Activated CD4-positive, alpha-beta T cell treated with anti-CD3 and anti-CD28 coated beads, Interleukin-2, Interleukin-6, amounts not matched to agents 100 ng/mL and 50 ng/mL, durations not matched to agents 16 hours and 8 hours (primary cell): ENCODE data around the gene TNFRSF12A.

Experiments used
- DNase-seq: peaks from one replicate; pipeline ENCODE4 v3.0.0-alpha.2; 2020

TNFRSF12A gene

DNA sequence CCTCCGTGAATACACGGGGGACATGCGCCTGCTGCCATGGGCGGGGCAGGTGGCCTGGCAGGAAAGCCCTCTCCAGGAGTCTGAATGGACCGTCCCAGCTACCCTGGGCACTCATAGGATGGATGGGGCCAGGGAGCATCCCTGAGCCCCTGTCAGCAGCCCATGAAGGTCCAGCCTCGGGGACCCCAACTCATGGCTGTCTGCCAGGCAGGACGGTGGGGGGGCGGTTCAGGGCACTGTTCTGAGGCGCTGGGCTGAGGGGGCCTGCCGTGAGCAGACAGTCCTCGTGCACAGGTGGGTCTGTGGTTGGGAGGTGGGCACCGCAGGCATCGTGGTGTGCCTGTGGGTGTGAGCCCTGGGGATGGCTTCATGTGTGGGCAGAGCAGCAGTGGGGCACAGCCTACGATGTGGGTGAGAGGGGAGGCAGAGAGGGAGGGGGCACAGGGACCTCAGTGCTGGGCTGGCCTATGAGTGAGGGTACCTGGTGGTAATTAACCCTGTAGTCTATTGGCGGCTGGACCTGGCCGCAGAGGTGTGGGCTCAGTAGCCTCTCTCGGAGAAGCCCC is 33.5 kb upstream of the TNFRSF12A start:
- DNase-seq = no peak

DNA sequence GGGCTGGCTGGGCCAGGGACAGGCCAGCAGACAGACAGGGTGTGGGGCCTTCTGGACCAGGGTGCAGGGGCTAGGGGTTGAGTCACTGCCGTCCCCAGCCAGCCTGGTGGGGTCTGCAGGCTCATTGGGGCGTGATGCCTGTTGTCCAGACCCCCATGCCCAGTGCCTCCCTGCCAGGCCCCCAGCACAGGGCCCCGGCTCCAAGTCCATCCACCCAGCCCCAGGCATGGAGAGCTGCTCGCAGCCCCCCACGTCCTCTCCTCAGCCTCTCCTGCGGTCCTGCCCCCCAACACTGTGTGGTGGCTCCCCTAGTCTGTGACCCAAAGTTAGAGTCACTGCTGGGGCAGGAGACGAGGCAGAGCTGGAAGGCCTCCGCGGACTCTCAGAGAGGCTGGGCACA is 32.9 kb upstream of the TNFRSF12A start:
- DNase-seq = no peak

DNA sequence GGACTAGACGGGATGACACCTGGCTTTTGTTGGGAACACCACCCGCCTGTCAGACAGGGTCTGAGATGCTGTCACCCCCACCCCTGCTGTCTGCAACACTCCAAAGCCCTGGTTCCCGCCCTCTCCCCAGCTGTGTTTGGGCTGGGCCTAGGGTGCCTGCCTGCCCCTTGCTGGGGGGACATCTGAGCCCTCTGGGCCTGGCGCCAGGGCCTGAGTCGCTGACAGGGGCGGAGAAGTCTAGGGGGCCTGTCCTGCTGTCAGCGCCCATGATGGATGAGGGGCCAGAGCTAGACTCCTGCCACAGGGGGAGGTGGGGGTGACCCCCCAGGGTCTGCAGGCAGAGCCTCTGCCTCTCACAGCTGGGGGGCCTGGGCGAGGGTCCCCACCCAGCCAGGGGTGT is 32.3 kb upstream of the TNFRSF12A start:
- no peak for DNase-seq

DNA sequence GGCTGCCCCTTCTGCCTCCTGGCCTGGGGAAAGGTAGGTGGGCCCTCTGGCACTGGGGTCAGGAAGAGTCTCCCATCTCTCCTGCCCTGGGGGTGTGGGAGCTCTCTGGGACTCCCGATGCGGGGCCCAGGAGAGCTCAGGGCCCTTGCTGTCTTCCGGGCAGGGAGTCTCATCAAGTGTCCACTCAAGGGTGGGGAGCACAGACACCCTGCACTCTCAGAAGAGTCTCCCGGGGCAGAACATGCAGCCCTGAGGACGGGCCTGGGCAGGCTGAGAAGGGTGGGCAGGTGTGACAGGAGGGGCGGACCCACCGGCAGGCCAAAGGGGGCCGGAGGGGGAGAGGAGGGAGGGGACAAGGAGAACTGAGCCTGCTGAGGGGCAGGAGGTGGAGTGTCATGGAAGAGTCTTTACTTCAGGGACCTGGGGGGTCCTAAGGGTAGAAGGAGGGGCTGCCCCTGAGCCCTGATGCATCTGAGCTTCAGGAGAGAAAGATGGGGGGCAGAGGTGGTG is 31.5 kb upstream of the TNFRSF12A start:
- DNase-seq = no peak

DNA sequence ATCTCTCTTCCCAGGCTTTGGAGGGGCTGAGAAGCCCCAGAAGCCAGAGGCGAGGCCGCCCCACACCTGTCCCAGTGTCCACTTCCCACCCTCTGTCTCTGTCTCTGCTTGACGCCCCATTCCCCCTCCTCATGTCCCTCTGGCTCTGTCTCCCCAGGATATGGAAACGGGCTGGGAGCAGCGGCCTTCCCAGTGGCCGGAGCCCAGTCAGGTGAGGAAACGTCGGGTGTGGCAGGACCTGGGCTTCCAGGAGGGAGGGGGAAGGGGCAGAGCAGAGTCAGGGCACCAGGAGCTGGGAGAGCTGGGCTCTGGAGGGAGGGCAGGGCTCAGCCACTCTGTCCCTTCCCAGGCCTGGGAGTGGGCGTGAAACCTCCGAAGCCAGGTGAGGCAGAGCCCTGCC is 29.3 kb upstream of the TNFRSF12A start:
- no peak for DNase-seq

DNA sequence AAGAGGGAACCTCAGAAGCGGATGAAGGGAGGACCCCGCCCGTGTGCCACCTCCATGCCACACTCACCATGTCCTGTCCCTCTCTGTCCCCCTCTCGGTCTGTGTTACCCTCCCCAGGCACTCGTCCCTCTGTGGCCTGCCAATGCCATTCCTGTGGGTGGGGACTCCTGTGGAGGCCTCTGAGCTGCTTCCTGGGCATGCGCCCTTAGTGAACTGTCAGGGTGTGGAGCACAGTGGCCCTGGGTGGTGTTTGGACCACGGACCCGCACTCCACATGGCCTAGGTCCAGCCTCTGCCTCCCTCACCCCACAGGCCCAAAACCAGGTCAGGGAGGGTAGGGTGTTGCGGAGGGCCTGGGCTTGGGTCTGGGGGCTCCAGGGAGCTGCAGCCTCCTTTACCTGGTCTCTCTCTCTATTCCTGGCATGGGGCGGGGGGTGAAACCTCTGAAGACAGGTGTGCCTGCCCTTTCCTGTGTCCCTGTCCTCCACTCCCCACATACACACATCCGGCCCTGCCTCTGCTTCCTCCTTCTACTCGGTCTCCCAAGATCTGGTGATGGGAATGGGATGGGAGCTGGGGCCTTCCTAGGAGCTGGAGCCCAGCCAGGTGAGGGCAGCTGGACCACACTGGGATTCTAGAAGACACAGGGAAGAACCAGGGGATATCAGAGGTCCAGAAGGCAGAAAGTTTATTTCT is 28.5 kb upstream of the TNFRSF12A start:
- DNase-seq = no peak

DNA sequence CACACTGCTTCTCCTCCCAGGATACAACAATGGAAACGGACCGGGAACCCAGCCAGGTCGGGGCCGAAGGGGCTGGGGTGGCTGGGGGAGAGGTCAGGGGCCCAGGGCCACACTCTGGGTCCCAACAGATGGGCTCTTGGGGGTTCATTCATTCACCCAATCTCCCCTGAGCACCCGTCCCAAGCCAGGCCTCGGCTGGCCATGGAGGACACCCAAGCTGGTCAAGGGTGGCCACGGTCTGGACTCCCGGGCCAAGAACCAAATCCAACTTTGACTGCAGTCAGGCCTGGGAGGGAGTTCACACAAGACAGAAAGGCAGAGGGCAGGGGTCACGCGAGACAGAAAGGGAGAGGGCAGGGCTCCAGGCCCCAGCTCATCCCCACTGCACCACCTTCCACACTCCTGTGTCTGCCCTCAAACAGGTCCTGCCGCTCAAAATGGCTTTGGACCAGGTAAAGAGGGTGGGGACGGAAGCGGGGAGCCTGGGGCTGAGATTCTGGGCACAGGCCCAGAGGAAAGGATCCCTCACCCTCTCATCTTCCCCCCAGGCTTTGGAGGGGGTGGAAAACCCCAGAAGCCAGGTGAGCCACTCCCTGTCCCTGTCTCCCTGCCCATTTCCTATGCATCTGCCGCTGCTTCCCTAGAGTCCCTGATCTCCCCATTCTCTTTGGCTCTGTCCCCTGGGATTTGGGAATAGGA is 27.6 kb upstream of the TNFRSF12A start:
- DNase-seq = no peak

DNA sequence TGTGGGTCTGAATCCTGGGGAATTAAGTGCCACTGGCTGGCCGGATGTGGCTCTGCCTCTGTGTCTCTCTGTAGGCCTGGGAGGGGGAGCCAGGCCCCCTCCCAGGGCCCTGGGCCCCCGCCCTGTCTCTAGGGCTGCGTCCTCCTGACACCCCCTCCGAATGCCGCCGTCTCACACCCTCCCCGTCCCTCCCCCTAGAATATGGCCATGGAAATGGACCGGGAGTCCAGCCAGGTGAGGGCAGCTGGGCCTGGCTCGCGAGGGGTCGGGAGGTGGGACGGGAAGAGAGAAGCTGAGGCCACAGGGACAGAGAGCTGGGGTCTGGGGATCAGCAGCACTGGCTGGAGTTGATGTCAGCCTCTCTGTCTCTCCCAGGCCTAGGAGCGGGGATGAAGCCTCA is 23.9 kb upstream of the TNFRSF12A start:
- no peak for DNase-seq

DNA sequence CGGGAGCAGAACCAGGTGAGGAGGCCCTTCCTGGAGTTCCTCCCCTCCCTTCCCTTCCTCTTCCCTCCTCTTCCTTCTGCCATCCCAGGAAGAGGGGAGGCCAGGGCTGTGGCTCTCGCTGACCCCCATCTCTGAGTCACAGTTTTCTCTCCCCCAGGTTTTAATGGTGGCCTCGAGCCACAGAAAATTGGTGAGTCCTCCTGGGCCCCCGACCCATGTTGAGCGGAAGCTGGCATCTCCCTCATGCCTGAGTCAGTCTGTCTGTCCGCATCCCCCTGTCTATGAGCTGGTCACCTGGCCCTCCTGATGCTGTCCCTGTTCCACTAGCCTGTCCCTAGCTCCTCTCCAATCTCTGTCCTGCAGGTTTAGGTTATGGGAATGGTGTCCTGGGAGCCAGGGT is 20.2 kb upstream of the TNFRSF12A start:
- no peak for DNase-seq

DNA sequence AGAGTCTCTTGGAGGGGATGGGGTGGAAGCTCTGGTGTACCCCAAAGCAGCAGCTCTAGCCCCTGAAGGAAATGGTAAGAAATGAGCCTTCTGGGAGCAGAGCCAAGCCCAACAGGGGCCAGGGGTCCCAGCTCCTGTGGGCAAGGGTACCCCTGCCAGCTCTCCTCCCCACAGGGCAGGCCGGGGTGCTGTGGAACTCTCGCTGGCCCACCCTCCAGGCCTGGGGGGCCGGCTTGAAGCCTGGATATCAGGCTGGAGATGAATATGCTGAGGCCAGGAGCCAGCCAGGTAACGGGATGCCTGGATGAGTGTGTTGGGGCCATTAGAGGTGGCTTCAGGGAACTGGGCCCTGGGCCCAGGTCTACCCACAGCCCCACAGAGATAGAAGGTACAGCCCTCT is 19.6 kb upstream of the TNFRSF12A start:
- no peak for DNase-seq

DNA sequence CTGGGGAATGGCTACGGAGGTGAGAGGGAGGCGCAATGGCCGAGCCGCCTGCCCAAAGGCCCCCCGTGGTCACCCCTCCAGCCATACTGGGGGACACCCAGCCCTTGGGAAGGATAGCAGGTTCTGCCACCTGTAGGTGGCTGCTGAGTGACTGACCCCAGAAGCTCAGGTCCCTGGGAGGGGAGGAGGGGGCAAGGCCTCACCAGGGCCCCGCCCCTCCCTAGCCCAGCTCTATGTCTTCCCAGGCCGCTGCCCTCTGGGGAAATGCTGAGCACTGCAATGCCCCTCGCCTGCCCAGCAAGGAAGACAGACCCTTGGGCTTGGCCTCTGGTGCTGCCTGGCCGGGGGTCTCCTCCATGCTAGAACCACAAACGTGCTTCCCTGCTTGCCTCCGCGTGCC is 18.9 kb upstream of the TNFRSF12A start:
- no peak for DNase-seq

DNA sequence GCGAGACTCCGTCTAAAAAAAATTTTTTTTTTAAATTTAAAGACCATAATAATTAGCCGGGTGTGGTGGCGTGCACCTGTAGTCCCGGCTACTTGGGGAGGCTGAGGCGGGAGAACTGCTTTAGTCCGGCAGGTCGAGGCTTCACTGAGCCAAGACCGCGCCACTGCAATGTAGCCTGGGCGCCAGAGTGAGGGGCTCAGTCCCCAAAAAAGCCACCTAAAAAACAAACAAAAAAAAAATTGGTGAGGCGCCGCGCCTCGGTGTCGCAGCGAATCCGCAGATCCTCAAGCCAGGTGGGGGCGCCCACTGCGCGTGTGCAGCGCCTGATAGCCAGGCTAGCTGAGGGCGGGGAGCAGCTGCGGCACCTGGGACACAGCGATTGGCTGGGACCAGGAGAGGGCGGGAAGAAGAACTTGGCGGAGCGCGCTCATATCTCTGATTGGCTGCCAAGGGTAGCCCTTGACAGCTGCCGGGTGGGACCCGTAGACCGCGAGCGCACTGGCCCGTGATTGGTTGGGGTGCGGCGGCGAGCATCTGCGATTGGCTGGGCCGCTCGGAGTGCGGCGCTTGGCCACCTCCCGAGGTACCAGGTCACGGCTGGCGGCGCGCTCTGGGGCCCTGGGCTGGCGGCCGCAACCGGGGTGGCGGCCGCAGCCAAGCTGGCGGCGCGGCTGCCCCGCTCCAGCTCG is 16.4 kb upstream of the TNFRSF12A start:
- peak; percentile 99 for DNase-seq

DNA sequence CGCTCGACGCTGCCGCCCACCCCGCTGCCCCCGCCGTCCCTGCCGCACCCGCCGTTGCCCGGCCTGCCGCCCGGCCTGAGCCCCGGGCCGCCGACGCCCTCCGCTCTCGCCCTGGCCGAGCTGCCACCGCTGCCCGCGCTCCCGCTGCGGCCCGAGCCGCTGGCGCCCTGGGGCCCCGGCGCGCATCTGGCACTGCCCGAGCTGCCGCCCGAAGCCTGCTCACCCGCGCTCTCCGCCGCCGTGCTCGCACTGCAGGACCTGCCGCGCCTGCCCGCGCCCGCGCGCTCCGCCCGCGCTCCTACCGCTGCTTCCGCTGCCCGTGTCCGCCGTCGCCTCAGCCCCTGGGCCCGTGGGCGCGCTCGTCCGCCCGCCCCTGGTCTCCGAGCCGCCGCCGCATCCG is 15.8 kb upstream of the TNFRSF12A start:
- DNase-seq = no peak

DNA sequence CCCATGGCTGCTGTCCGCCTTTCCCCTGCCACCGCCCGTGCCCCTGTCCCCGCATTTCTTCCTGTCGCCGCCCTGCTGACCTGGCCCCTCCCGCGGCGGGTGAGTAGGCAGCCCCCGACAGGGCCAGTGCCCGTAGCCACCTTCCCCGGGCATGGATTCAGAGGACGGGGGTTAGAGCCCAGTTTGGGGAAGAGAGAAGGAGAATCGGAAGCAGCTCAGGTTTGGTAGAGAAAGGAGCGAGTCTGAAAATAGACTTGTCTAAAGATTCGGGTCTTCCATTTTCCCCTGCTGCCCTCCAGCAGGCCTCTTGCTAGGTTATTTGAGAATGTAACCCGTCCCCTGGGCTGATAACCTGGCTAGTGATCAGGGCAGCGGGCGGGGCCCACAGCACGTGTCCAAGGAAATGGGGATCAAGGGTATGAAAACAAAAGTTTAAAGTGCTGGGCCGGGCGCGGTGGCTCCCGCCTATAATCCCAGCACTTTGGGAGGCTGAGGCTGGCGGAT is 15.3 kb upstream of the TNFRSF12A start:
- DNase-seq = no peak

DNA sequence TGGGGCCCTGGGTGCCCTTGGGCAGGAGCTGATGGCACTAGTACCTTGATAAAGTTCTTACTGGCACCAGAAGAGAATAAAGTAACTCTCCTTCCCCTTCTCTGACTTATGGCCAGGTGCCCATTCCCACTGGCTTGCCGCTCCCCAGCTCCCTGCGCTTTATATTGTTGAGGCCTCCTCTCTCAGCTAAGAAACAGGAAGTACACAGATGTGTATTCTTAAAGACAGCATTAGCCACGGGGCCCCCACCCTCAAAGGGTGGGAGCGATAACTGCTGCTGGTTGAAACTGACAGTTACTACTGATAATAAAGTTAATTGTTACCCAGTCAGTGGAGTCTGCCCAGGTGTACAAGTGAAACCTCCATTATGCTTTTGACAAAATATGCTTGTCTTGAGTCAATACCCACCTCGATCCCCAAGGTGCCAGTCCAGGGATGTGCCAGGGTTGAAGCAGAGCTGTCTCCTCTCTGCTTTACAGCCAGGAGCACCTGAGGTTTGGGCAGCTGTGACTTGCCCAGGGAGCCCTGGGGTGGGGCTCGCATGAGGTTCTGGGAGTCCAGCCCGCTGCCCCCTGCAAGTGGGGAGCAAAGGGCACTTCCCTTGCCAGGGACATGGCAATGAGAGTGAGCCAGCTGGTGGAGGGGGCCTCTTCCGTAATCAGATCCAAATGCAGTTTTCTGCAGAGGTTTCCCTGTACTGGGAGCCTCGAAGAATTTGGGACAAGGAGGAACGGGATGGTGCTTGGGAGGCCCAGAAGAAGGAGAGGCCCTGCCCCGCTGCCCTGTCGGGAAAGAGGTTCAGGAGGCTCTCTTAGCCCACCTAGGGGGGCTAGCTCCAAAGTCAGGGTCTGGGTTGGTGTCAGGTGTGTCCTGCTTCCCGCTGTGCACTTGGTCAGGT is 12.9 kb upstream of the TNFRSF12A start:
- no peak for DNase-seq

DNA sequence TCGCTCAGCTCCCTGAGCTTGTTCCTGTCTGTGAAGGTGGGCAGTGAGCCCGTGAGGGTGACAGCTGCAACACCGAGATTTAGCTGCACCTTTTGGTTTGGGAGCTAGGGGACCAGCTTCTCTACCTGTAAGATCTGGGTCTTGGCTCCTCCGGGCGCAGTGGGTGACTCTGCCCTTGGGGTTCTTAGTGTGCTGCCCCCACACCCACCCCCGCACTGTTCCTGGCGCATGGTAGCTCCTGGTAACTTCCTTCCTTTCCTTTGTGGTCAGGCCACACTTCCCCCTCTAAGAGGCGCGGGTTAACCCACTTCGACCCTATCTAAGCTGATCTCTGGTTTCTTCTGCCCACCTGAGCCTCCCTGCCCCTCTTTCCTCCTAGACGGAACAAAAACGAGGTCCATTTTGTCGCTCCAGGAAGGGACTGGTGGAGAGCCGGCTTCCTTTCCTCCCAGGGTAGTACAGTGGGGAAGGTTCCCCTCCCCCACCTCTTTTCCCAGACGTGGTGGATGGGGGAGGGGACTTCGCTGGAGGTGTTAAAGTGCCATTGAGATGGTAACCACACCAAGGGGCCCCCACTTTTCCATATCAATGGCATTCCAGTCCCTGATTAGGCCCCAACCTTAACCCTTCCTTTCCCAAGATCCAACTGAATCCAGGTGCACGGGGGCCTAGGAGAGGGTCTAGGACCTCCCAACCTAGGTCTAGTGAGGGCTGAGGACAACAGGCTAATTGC is 12.0 kb upstream of the TNFRSF12A start:
- DNase-seq = peak; percentile 4

DNA sequence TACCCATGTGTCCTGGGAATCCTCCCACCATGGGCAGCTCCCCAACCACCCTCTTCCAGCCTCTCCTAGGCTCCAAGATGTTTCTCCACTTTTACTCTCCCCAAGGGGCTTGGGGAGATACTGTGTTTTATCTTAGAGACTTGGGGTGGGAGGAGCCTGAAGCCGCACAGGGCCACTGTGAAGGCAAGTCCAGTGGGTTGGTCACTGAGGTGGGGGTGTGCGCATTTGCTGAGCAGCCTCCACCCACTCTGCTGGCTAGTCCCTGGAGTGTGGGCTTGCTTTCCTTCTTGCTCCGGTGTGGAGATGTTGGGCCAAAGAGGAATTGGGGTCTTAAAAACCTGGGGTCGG is 11.5 kb upstream of the TNFRSF12A start:
- DNase-seq = no peak

DNA sequence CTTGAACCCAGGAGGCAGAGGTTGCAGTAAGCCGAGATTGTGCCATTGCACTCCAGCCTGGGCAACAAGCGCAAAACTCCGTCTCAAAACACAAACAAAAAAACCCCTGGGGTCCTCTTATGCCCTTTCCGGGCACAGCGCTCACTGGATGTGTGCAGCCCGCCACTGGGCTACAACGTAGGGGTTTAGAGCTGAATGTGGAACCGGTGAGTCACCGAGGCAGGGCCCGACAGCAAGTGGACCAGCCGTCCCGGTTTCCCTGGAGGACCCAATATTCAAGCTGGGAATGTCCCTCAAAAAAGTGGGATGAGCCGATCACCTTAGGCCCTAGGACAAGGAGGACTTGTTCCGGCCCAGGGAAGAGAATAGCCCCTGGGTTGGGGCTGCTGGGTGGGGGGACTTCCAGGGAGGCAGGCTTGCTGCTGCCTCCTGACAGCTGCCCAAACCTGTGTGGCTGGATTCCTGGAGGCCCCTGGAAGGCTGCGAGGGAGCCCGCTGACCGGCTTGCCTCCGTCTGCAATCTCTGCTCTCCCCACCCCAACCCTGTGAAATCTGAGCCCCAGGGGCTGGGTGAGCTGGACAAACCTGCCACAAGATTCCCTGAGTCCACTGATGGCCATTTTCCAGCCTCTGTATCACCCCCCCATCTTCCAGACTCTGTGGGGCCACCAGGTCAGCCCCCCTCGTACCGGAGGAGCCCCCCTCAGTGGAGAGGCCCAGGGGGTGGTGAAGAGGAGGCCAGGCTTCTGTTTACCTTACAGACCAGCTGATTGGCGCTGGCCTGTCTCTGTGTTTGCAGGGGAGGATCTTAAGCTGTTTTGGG is 10.4 kb upstream of the TNFRSF12A start:
- DNase-seq = no peak

DNA sequence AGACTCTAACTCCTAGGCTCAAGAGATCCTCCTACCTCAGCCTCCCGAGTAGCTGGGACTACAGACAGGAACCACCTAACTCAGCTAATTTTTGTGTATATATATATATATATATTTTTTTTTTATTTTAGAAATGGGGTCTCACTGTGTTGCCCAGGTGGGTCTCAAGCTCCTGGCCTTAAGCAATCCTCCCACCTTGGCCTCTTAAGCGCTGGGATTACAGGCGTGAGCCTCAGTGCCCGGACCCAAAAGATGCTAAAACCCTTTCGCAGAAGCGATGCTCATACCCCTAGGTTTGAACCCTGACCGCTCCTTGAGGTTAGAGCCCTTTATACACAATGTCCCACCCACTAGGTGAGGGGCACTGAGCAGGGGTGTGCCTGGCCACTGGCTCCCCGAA is 9.7 kb upstream of the TNFRSF12A start:
- no peak for DNase-seq

DNA sequence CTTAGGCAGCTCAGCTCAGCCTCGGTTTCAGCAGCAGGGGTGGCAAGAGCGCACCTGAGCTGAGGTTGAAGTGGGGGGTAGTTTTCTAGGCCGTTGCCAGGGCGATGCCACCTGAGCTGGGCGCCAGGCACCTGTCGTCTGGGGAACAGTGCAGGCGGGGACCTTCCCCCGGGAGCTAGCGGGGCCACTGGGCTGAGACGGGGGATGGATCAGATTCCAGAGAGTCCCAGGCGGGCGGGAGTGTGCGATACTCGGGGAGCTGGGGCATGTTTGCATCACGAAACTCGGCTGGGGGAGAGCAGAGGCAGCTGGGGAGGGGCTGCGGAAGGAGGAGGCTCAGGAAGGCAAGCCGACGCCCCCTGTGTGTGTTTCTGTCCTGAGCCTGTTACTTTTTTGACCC is 7.9 kb upstream of the TNFRSF12A start:
- DNase-seq = no peak
